ENCODE results near the gene CTNNA3. TPM values are rescaled to one million over a fixed set of nuclear protein-coding genes. Genes with fewer than 3 reads are reported as not detected.

The CTNNA3 gene
- total RNA-seq, 1 experiment from 2014 or later = 0.32 TPM

DNA sequence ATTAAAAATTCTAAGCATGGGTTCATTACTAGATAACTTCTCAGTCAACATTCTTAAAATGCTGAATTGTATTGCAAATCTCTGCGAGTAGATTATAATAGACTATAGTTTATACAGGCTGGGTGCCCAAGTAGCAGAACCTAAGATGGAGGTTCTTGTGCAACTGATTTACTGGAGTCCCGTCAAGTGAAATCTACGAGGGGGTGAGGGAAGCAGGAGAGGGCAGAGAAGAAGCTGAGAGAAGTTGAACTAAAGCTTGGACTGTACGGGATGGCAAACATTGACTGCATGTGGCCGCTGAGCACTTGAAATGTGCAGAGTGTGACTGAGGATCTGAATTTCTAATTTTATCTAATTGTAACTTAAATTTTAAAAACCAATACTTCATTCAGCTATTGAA, 124.5 kb downstream of the CTNNA3 start:
- POLR2A ChIA-PET = no interaction called here

More for the DNA sequence above, 124.5 kb downstream of the CTNNA3 start:
- Histone ChIP-seq H3K9ac (ENCODE audit: low read length) (no peak overlapping the region), H3K27ac (ENCODE audit: low read depth, low read length) (no peak overlapping the region), H3K36me3 (ENCODE audit: control insufficient read depth in 1 of 2, insufficient read depth in 2 of 2, low read length in 2 of 2) (no peaks in the 10 kb centered on the region), H3K27me3 (ENCODE audit: insufficient read depth, low read length) (no peaks in the 10 kb centered on the region), H3K9me3 (ENCODE audit: control insufficient read depth in 1 of 2, insufficient read depth in 1 of 2, low read depth in 1 of 2, low read length in 2 of 2) (no peaks in the 10 kb centered on the region), H3K4me2 (ENCODE audit: low read length) (no peak overlapping the region), H4K20me1 (ENCODE audit: insufficient read depth) (no peaks in the 10 kb centered on the region), H3K4me3 (replicated peaks in 1 of 2; ENCODE audit: low read depth in 1 of 2, low read length in 2 of 2) (no peak overlapping the region), H3K9me2 (ENCODE audit: insufficient read depth) (no peaks in the 10 kb centered on the region), H3K4me1 (ENCODE audit: control insufficient read depth in 1 of 2, insufficient read depth in 2 of 2, low read length in 2 of 2) (no peaks in the 10 kb centered on the region), H2AFZ (ENCODE audit: low read depth, low read length, poor library complexity, severe bottlenecking) (no peak overlapping the region), H3K79me2 (ENCODE audit: insufficient read depth, low read length) (no peaks in the 10 kb centered on the region)
- RAD21 ChIA-PET (ENCODE audit: low non-redundant PET in 1 of 2, low total read pairs in 2 of 2, uncharacterized antibody in 2 of 2, unreplicated experiment in 2 of 2) = no interaction called here
- intact Hi-C loops (cut with micrococcal nuclease) = no loop called here
- no TSS peak for BruUV-seq (replicated peaks)
- TF ChIP-seq FOSL1 (IDR thresholded peaks at IDR 0.05; ENCODE audit: low read depth) (no peak), EGR1 (IDR thresholded peaks at IDR 0.05; ENCODE audit: low read depth) (no peak), CTCF (IDR thresholded peaks at IDR 0.05 in 2 of 3, conservative IDR thresholded peaks at IDR 0.05 in 1 of 3; ENCODE audit: borderline replicate concordance in 1 of 3, insufficient read depth in 1 of 3, low read depth in 2 of 3, low read length in 2 of 3) (no peak), ZNF274 (IDR thresholded peaks at IDR 0.05; ENCODE audit: low read depth, low read length) (no peak), ZBTB33 (IDR thresholded peaks at IDR 0.05; ENCODE audit: extremely low read depth, insufficient replicate concordance, low read length) (no peak), POLR2AphosphoS5 (IDR thresholded peaks at IDR 0.05; ENCODE audit: low read depth, low read length) (no peak), REST (IDR thresholded peaks at IDR 0.05; ENCODE audit: low read depth) (no peak), EZH2phosphoT487 (IDR thresholded peaks at IDR 0.05; ENCODE audit: borderline replicate concordance) (no peak), SIN3A (IDR thresholded peaks at IDR 0.05; ENCODE audit: low read depth) (no peak), SP1 (IDR thresholded peaks at IDR 0.05; ENCODE audit: low read depth) (no peak), ATF3 (IDR thresholded peaks at IDR 0.05) (no peak), ELF1 (IDR thresholded peaks at IDR 0.05; ENCODE audit: borderline replicate concordance, low read depth) (no peak)
- no peak for ATAC-seq
- CTCF ChIA-PET = no interaction called here
- no peak for DNase-seq (ENCODE audit: low read depth, low spot score)
